WTC11 (cell line): Measurements from ENCODE around the gene FARP2.

Experiments
- ARID4B ChIP-seq: sonication (generic); formaldehyde crosslinking; IDR thresholded peaks from 2 replicates; pipeline ENCODE4 v1.8.0; 2023; ENCODE audit warnings: missing genetic modification reagents, mild to moderate bottlenecking, borderline replicate concordance
- ATF3 ChIP-seq: sonication (generic); formaldehyde crosslinking; conservative IDR thresholded peaks from 2 replicates; pipeline ENCODE4 v1.8.1; 2022; ENCODE audit warnings: mild to moderate bottlenecking, missing genetic modification reagents
- ATF6 ChIP-seq: sonication (generic); formaldehyde crosslinking; IDR thresholded peaks from 2 replicates; pipeline ENCODE4 v1.8.1; 2023; ENCODE audit warnings: mild to moderate bottlenecking, missing genetic modification reagents
- FOXP1 ChIP-seq: sonication (generic); formaldehyde crosslinking; IDR thresholded peaks from 2 replicates; pipeline ENCODE4 v1.8.0; 2022; ENCODE audit warnings: missing genetic modification reagents, mild to moderate bottlenecking, moderate library complexity, borderline replicate concordance
- GRHL2 ChIP-seq: fragments of 250-450 bp; sonication (Bioruptor Pico); IDR thresholded peaks from 2 replicates; pipeline ENCODE4 v1.8.0; 2022; ENCODE audit warnings: mild to moderate bottlenecking, moderate library complexity; ENCODE audit not compliant: insufficient replicate concordance, severe bottlenecking
- KAT7 ChIP-seq: sonication (generic); formaldehyde crosslinking; IDR thresholded peaks from 2 replicates; pipeline ENCODE4 v1.8.1; 2023; ENCODE audit warnings: missing genetic modification reagents, mild to moderate bottlenecking, borderline replicate concordance
- NFE2L1 ChIP-seq: sonication (generic); formaldehyde crosslinking; IDR thresholded peaks from 2 replicates; pipeline ENCODE4 v1.8.1; 2023; ENCODE audit warnings: missing genetic modification reagents
- NFYB ChIP-seq: sonication (generic); formaldehyde crosslinking; conservative IDR thresholded peaks from 2 replicates; pipeline ENCODE4 v1.8.0; 2022; ENCODE audit warnings: low read depth, missing genetic modification reagents
- NR2C2 ChIP-seq: sonication (generic); formaldehyde crosslinking; IDR thresholded peaks from 2 replicates; pipeline ENCODE4 v1.8.0; 2022; ENCODE audit warnings: mild to moderate bottlenecking, missing genetic modification reagents
- SP1 ChIP-seq: sonication (generic); formaldehyde crosslinking; conservative IDR thresholded peaks from 2 replicates; pipeline ENCODE4 v1.8.1; 2022; ENCODE audit warnings: missing genetic modification reagents
- ZNF396 ChIP-seq: fragments of 250-450 bp; sonication (Bioruptor Pico); IDR thresholded peaks from 2 replicates; pipeline ENCODE4 v1.8.0; 2021; ENCODE audit warnings: mild to moderate bottlenecking, moderate library complexity, borderline replicate concordance
- ZNF423 ChIP-seq: fragments of 250-450 bp; sonication (Bioruptor Pico); IDR thresholded peaks from 2 replicates; pipeline ENCODE4 v2.1.2; 2022; ENCODE audit warnings: mild to moderate bottlenecking, moderate library complexity
- TF ChIP-seq, protein P1 (sequence below): fragments of 200-600 bp; IDR thresholded peaks from 2 replicates; pipeline ENCODE4 v1.8.0; 2022; ENCODE audit warnings: antibody characterized with exemption
- TF ChIP-seq, protein P2 (sequence below): sonication (generic); formaldehyde crosslinking; IDR thresholded peaks from 2 replicates; pipeline ENCODE4 v1.8.0; 2023; ENCODE audit warnings: missing genetic modification reagents

DNA sequence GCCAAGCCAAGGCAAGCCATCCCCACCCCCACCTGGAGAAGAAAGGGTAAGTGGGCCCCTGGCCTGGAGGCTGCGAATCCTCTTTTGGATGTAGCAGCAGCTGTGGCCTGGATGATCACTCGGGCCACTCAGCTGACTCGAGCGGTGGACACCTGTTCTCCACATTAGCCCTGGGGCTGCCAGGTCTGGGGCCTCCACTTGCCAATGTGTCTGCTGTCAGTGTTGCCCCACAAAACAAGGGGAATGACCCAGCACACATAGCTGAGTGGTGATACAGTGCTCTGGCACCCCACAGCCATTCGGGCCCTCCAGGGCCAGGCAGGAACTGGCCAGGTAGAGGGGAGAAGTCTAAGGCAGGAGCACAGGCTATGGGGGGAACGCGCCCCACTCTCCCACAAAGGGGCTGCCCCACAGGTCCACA is 149.7 kb downstream of the FARP2 start:
- TF ChIP-seq ARID4B (CRISPR knock-in tag) (no peak), NFYB (CRISPR knock-in tag) (no peak), NFE2L1 (CRISPR knock-in tag) (no peak), ZNF423 (CRISPR knock-in tag) (no peak), FOXP1 (no peak), ATF3 (CRISPR knock-in tag) (no peak), ZNF396 (CRISPR knock-in tag) (no peak), SP1 (CRISPR knock-in tag) (no peak), NR2C2 (CRISPR knock-in tag) (no peak), GRHL2 (CRISPR knock-in tag) (no peak), ATF6 (no peak), KAT7 (CRISPR knock-in tag) (no peak)
- TF ChIP-seq, protein P1, sequence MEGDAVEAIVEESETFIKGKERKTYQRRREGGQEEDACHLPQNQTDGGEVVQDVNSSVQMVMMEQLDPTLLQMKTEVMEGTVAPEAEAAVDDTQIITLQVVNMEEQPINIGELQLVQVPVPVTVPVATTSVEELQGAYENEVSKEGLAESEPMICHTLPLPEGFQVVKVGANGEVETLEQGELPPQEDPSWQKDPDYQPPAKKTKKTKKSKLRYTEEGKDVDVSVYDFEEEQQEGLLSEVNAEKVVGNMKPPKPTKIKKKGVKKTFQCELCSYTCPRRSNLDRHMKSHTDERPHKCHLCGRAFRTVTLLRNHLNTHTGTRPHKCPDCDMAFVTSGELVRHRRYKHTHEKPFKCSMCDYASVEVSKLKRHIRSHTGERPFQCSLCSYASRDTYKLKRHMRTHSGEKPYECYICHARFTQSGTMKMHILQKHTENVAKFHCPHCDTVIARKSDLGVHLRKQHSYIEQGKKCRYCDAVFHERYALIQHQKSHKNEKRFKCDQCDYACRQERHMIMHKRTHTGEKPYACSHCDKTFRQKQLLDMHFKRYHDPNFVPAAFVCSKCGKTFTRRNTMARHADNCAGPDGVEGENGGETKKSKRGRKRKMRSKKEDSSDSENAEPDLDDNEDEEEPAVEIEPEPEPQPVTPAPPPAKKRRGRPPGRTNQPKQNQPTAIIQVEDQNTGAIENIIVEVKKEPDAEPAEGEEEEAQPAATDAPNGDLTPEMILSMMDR = no peak
- TF ChIP-seq, protein P2, sequence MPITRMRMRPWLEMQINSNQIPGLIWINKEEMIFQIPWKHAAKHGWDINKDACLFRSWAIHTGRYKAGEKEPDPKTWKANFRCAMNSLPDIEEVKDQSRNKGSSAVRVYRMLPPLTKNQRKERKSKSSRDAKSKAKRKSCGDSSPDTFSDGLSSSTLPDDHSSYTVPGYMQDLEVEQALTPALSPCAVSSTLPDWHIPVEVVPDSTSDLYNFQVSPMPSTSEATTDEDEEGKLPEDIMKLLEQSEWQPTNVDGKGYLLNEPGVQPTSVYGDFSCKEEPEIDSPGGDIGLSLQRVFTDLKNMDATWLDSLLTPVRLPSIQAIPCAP = no peak
